Endothelial cell of umbilical vein (primary cell): ENCODE measurements around the gene FCN1.

Experiments
- EZH2 ChIP-seq: IDR thresholded peaks from 2 replicates; pipeline ENCODE4 v1.6.1; 2012; ENCODE audit warnings: borderline replicate concordance, low read depth, mild to moderate bottlenecking, moderate library complexity, low read length, inconsistent platforms; ENCODE audit not compliant: severe bottlenecking
- FOS ChIP-seq: IDR thresholded peaks from 2 replicates; pipeline ENCODE4 v1.6.1; 2011; ENCODE audit warnings: mild to moderate bottlenecking, low read length, moderate library complexity, borderline replicate concordance; ENCODE audit not compliant: insufficient read depth
- MYC ChIP-seq: IDR thresholded peaks from one replicate; pipeline ENCODE4 v1.6.1; 2011; ENCODE audit warnings: mild to moderate bottlenecking, low read depth, low read length
- POLR2A ChIP-seq: IDR thresholded peaks from 2 replicates; pipeline ENCODE4 v1.6.1; 2012; ENCODE audit warnings: low read depth, mild to moderate bottlenecking, control low read depth, low read length
- TF ChIP-seq, protein P1 (sequence below), 2 donors: IDR thresholded peaks; 1 replicate in 1 of 2; 2 replicates in 1 of 2; pipeline ENCODE4 v1.5.1; 2011; ENCODE audit warnings: low read length in 2 of 2, mild to moderate bottlenecking in 2 of 2, moderate library complexity in 2 of 2, control low read depth in 1 of 2, inconsistent platforms in 1 of 2, low read depth in 1 of 2; ENCODE audit not compliant: insufficient read depth in 1 of 2; ENCODE audit errors: extremely low read depth in 1 of 2

DNA sequence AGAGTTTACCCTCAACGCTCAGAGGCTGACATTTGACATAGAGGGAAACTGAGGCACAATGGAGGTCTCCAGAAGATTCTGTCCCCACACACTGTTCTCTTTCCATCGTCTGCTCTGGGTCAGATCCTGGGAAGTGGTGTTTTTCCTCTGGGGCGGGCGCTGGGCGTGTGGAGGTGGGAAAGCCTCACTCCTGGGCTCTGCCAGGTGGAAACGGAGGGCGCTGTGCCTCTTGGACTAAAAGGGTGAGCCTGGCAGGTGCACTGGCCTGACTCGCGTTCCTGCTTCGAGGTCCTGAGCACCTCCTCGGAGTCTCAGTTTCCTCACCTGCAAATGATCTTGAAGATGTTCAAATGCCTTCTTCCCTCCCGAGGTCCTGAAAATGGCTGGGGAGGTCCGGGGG is 25.7 kb upstream of the FCN1 start:
- TF ChIP-seq, protein P1, sequence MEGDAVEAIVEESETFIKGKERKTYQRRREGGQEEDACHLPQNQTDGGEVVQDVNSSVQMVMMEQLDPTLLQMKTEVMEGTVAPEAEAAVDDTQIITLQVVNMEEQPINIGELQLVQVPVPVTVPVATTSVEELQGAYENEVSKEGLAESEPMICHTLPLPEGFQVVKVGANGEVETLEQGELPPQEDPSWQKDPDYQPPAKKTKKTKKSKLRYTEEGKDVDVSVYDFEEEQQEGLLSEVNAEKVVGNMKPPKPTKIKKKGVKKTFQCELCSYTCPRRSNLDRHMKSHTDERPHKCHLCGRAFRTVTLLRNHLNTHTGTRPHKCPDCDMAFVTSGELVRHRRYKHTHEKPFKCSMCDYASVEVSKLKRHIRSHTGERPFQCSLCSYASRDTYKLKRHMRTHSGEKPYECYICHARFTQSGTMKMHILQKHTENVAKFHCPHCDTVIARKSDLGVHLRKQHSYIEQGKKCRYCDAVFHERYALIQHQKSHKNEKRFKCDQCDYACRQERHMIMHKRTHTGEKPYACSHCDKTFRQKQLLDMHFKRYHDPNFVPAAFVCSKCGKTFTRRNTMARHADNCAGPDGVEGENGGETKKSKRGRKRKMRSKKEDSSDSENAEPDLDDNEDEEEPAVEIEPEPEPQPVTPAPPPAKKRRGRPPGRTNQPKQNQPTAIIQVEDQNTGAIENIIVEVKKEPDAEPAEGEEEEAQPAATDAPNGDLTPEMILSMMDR (IDR thresholded peaks at IDR 0.05; ENCODE audit: extremely low read depth in 1 of 2, insufficient read depth in 1 of 2, low read depth in 1 of 2, low read length in 2 of 2), result no peak
- TF ChIP-seq EZH2, result no peak
- TF ChIP-seq POLR2A, result no peak
- no peak for TF ChIP-seq MYC
- TF ChIP-seq FOS, result no peak
